A549 (cell line): Measurements from ENCODE around the gene FAF1. TPM values are rescaled to one million over a fixed set of nuclear protein-coding genes. Genes with fewer than 3 reads are reported as not detected.
"Not testable (repeated sequence)": the region's sequence is repeated elsewhere in the genome, so short reads cannot be mapped to it uniquely, and the experiment has no call there.

Experiments
- ATAC-seq, 2 experiments: fragments of 200-7000 bp in 1 of 2; fragments of >200 bp in 1 of 2; cut with Nextera tagmentation in 1 of 2; cut with Tn5 transposase in 1 of 2; 3 replicates each; pipeline versions ENCODE4 v1.8.0 to v1.9.1; 2018 to 2020; ENCODE audit warnings: mild to moderate bottlenecking in 1 of 2, moderate library complexity in 1 of 2
- CTCF ChIA-PET: fragments of 300-600 bp; sonication (Branson Sonifier 250); formaldehyde crosslinking; extraction: SDS; loops from one replicate; lab custom pipeline; 2021; ENCODE audit warnings: antibody characterized with exemption, inconsistent platforms; lab: Yijun Ruan, JAX
- POLR2A ChIA-PET: fragments of 350-600 bp; formaldehyde crosslinking; extraction: SDS; loops from one replicate; lab custom pipeline; 2021; ENCODE audit warnings: antibody characterized with exemption, inconsistent platforms; lab: Yijun Ruan, JAX
- DNase-seq, 2 experiments: peaks; one replicate each; pipeline versions ENCODE4 v3.0.0 to v3.0.0-alpha.2; 2011 to 2016; ENCODE audit warnings: low read depth in 1 of 2, low spot score in 1 of 2
- FAIRE-seq: peaks from 2 replicates; lab custom pipeline; 2011; peaks lifted over from hg19 to GRCh38; lab: Jason Lieb, UNC
- H3K27ac ChIP-seq, 2 experiments: fragments of >200 bp; sonication (Bioruptor Twin); formaldehyde crosslinking; 3 replicates each; pipeline ENCODE4 v1.5.1; 2016 to 2017
- H3K4me1 ChIP-seq: fragments of >200 bp; sonication (Bioruptor Twin); formaldehyde crosslinking; 3 replicates; pipeline ENCODE4 v1.6.1; 2016
- H3K4me2 ChIP-seq: fragments of >200 bp; sonication (Bioruptor Twin); formaldehyde crosslinking; 3 replicates; pipeline ENCODE4 v1.6.1; 2016
- H3K4me3 ChIP-seq: fragments of >200 bp; sonication (Bioruptor Twin); formaldehyde crosslinking; 3 replicates; pipeline ENCODE4 v1.5.1; 2016
- H3K9me3 ChIP-seq: fragments of >200 bp; sonication (Bioruptor Twin); formaldehyde crosslinking; 3 replicates; pipeline ENCODE4 v1.6.1; 2016
- BCL3 ChIP-seq: fragments of >200 bp; sonication (Bioruptor Twin); formaldehyde crosslinking; IDR thresholded peaks from 3 replicates; pipeline ENCODE4 v1.6.1; 2016
- CEBPB ChIP-seq, 2 experiments: fragments of >200 bp in 1 of 2; sonication (Bioruptor Twin) in 1 of 2; formaldehyde crosslinking in 1 of 2; IDR thresholded peaks; 2 replicates each; pipeline ENCODE4 v1.6.1; 2012 to 2016
- CHD4 ChIP-seq: fragments of 200-600 bp; sonication (generic); IDR thresholded peaks from 2 replicates; pipeline ENCODE4 v1.6.1; 2016; ENCODE audit warnings: antibody characterized with exemption, mild to moderate bottlenecking, borderline replicate concordance
- CTCF ChIP-seq: fragments of >200 bp; sonication (Bioruptor Twin); formaldehyde crosslinking; IDR thresholded peaks from 3 replicates; pipeline ENCODE4 v1.5.1; 2016
- EHMT2 ChIP-seq: fragments of 200-600 bp; sonication (generic); IDR thresholded peaks from 2 replicates; pipeline ENCODE4 v1.6.1; 2016; ENCODE audit warnings: antibody characterized with exemption, low read depth, mild to moderate bottlenecking, moderate library complexity
- ELK1 ChIP-seq: fragments of 150-350 bp; IDR thresholded peaks from 2 replicates; pipeline ENCODE4 v1.6.1; 2014; ENCODE audit warnings: low read depth, mild to moderate bottlenecking, low read length
- EP300 ChIP-seq, 2 experiments: fragments of >200 bp; sonication (Bioruptor Twin); formaldehyde crosslinking; IDR thresholded peaks; 2 replicates in 1 of 2; 3 replicates in 1 of 2; pipeline ENCODE4 v1.6.1; 2016 to 2017
- FOSB ChIP-seq: fragments of 250-450 bp; sonication (Bioruptor Pico); IDR thresholded peaks from 2 replicates; pipeline ENCODE4 v1.5.0; 2020; ENCODE audit warnings: mild to moderate bottlenecking, moderate library complexity
- FOSL2 ChIP-seq, 2 experiments: fragments of 450-650 bp in 1 of 2; fragments of >200 bp in 1 of 2; sonication (Bioruptor Twin) in 1 of 2; formaldehyde crosslinking; IDR thresholded peaks; 2 replicates each; pipeline versions ENCODE4 v1.5.0 to v1.6.1; 2016 to 2020; ENCODE audit warnings: mild to moderate bottlenecking in 1 of 2, moderate library complexity in 1 of 2
- HES2 ChIP-seq: fragments of >200 bp; sonication (Bioruptor Twin); formaldehyde crosslinking; IDR thresholded peaks from 2 replicates; pipeline ENCODE4 v1.6.1; 2016
- HOXA7 ChIP-seq: fragments of 250-450 bp; sonication (Bioruptor Pico); IDR thresholded peaks from 2 replicates; pipeline ENCODE4 v1.5.0; 2020; ENCODE audit warnings: mild to moderate bottlenecking, moderate library complexity
- JUNB ChIP-seq: fragments of >200 bp; sonication (Bioruptor Twin); formaldehyde crosslinking; IDR thresholded peaks from 2 replicates; pipeline ENCODE4 v1.6.1; 2016
- NR3C1 ChIP-seq: fragments of >200 bp; sonication (Bioruptor Twin); formaldehyde crosslinking; IDR thresholded peaks from 3 replicates; pipeline ENCODE4 v1.6.1; 2017
- PHF8 ChIP-seq: fragments of 200-600 bp; sonication (generic); IDR thresholded peaks from 2 replicates; pipeline ENCODE4 v1.6.1; 2016; ENCODE audit warnings: low read depth, mild to moderate bottlenecking, antibody characterized with exemption, moderate library complexity, borderline replicate concordance
- RAD21 ChIP-seq, 2 experiments: fragments of >200 bp in 1 of 2; sonication (Bioruptor Twin) in 1 of 2; formaldehyde crosslinking in 1 of 2; IDR thresholded peaks in 1 of 2; conservative IDR thresholded peaks in 1 of 2; 2 replicates in 1 of 2; 3 replicates in 1 of 2; pipeline ENCODE4 v1.6.1; 2012 to 2018; ENCODE audit warnings: inconsistent platforms in 1 of 2
- RARB ChIP-seq: fragments of 250-450 bp; sonication (Bioruptor Pico); IDR thresholded peaks from 2 replicates; pipeline ENCODE4 v1.8.0; 2021; ENCODE audit warnings: mild to moderate bottlenecking, moderate library complexity
- REST ChIP-seq: fragments of 200-600 bp; sonication (generic); IDR thresholded peaks from 2 replicates; pipeline ENCODE4 v1.6.1; 2016; ENCODE audit warnings: antibody characterized with exemption, mild to moderate bottlenecking, moderate library complexity
- SREBF2 ChIP-seq: fragments of 450-650 bp; IDR thresholded peaks from 2 replicates; pipeline ENCODE4 v1.6.1; 2014; ENCODE audit warnings: mild to moderate bottlenecking, moderate library complexity
- TFCP2L1 ChIP-seq: fragments of 250-450 bp; sonication (Bioruptor Pico); IDR thresholded peaks from 2 replicates; pipeline ENCODE4 v1.5.0; 2021; ENCODE audit warnings: mild to moderate bottlenecking
- WGBS: methylation state at CpG from one replicate; pipeline ENCODE4 v1.1.6; 2017; ENCODE audit errors: missing lambda C conversion rate; 5-methylcytosine and 5-hydroxymethylcytosine counted together
- polyA plus RNA-seq, 4 experiments: library from polyadenylated mRNA; depleted of rRNA in 3 of 4; stranded (reverse); fragments of >200 nt; fragmentation: RNase III in 1 of 4; extraction: RNeasy Plus Mini Kit Qiagen cat#74134 plus additional on column Dnase treatment in 1 of 4; gene quantifications; 2 replicates in 3 of 4; 3 replicates in 1 of 4; pipeline ENCODE4 v1.2.3, GENCODE V29; 2011 to 2017

The FAF1 gene
- polyA plus RNA-seq, 2 of the 4 experiments (the other 2 are of a cell fraction): 31.7 to 46.2 TPM

GRCh38 chr1:50719126-50719525, 240.9 kb downstream of the FAF1 start (continued):
- TF ChIP-seq PHF8 (no peak), EHMT2 (no peak), TFCP2L1 (no peak), ELK1 (no peak), REST (no peak), NR3C1 (no peak), JUNB (no peak), SREBF2 (no peak)
- TF ChIP-seq, all 56 proteins: peak for 0

- Histone ChIP-seq H3K27ac (no peak overlapping the region), H3K4me2 (no peak overlapping the region), H3K4me3 (no peak overlapping the region), H3K4me1 (no peaks in the 10 kb centered on the region), H3K9me3 (no peaks in the 10 kb centered on the region)
- ATAC-seq (no peak), FAIRE-seq (no peak), DNase-seq (no peak)
- 100% methylated on average over 1 of the region's 1 CpG for WGBS
- TF ChIP-seq CHD4: no peak
- ChIA-PET CTCF (interaction anchor here (1.4 kb wide), 1 partner anchor 13 kb away, joined by 3 read pairs; no protein-coding TSS in a partner anchor), POLR2A (no interaction called here)
Measured at GRCh38 chr1:50717327-50717726, 242.7 kb downstream of the FAF1 start.

- CTCF ChIA-PET: interaction anchor here (1.4 kb wide), 1 partner anchor 12 kb away, joined by 3 read pairs; no protein-coding TSS in a partner anchor
- DNase-seq, H3K9me3 ChIP-seq, H3K27ac ChIP-seq, FAIRE-seq, ATAC-seq, H3K4me2 ChIP-seq, POLR2A ChIA-PET, H3K4me3 ChIP-seq, H3K4me1 ChIP-seq: not testable (repeated sequence)
- WGBS: 96% methylated on average over 7 of the region's 7 CpGs
Measured at GRCh38 chr1:50716455-50716854, 243.6 kb downstream of the FAF1 start.

GRCh38 chr1:50710099-50710498, 250.0 kb downstream of the FAF1 start:
- 89% methylated on average over 3 of the region's 3 CpGs for WGBS
- no peak overlapping the region for H3K4me2 ChIP-seq
- no peaks in the 10 kb centered on the region for H3K4me1 ChIP-seq
- H3K4me3 ChIP-seq: no peak overlapping the region
- ChIA-PET CTCF (no interaction called here), POLR2A (no interaction called here)
- H3K9me3 ChIP-seq: no peaks in the 10 kb centered on the region
- no peak for ATAC-seq
- no peak for FAIRE-seq
- no peak overlapping the region for H3K27ac ChIP-seq
- DNase-seq: no peak
- TF ChIP-seq EP300 (IDR thresholded peaks at IDR 0.05) (no peak), HOXA7 (CRISPR knock-in tag) (no peak), RARB (no peak), REST (no peak), FOSL2 (IDR thresholded peaks at IDR 0.05) (no peak), FOSL2 (CRISPR knock-in tag; IDR thresholded peaks at IDR 0.05) (no peak), HES2 (no peak), FOSB (no peak), CEBPB (IDR thresholded peaks at IDR 0.05) (no peak), RAD21 (conservative IDR thresholded peaks at IDR 0.05 in 1 of 2, IDR thresholded peaks at IDR 0.05 in 1 of 2) (no peak), SREBF2 (no peak), BCL3 (no peak), CTCF (no peak)
